ENCODE measurements around the gene OR2T2.
"Not testable (repeated sequence)": the region's sequence is repeated elsewhere in the genome, so short reads cannot be mapped to it uniquely, and the experiment has no call there.

The OR2T2 gene

GRCh38 chr1:248450466-248451145 is 5.2 kb downstream of the OR2T2 start:
- DNase-seq (ENCODE audit: low read depth), result not testable (repeated sequence)

GRCh38 chr1:248453619-248454018 is 8.2 kb downstream of the OR2T2 start:
- DNase-seq (ENCODE audit: low read depth), result not testable (repeated sequence)

- DNase-seq (ENCODE audit: low read depth), result not testable (repeated sequence)
Observed at GRCh38 chr1:248455045-248455444, 9.6 kb downstream of the OR2T2 start.

GRCh38 chr1:248456635-248457034 is 11.2 kb downstream of the OR2T2 start:
- DNase-seq (ENCODE audit: low read depth), result not testable (repeated sequence)

- DNase-seq (ENCODE audit: low read depth), result not testable (repeated sequence)
Observed at GRCh38 chr1:248459117-248459516, 13.7 kb downstream of the OR2T2 start.

- DNase-seq (ENCODE audit: low read depth), result no peak
Observed at GRCh38 chr1:248471154-248471553, 25.7 kb downstream of the OR2T2 start.

GRCh38 chr1:248472111-248472510 is 26.7 kb downstream of the OR2T2 start:
- not testable (repeated sequence) for DNase-seq (ENCODE audit: low read depth)

GRCh38 chr1:248473051-248473450 is 27.6 kb downstream of the OR2T2 start, which contains the start of gene OR2T3:
Gene OR2T3 (plus strand): TSS chr1:248473351. CDS start chr1:248473351, 0 bp downstream.
- not testable (repeated sequence) for DNase-seq (ENCODE audit: low read depth)

GRCh38 chr1:248475660-248476059 is 30.2 kb downstream of the OR2T2 start:
- not testable (repeated sequence) for DNase-seq (ENCODE audit: low read depth)

- not testable (repeated sequence) for DNase-seq (ENCODE audit: low read depth)
Observed at GRCh38 chr1:248481686-248482579, 36.5 kb downstream of the OR2T2 start.

- not testable (repeated sequence) for DNase-seq (ENCODE audit: low read depth)
Observed at GRCh38 chr1:248488289-248488688, 42.9 kb downstream of the OR2T2 start, which contains the start of gene OR2T5. Gene OR2T5 (plus strand): TSS chr1:248488589. CDS start chr1:248488589, 0 bp downstream.

- DNase-seq (ENCODE audit: low read depth), result not testable (repeated sequence)
Observed at GRCh38 chr1:248496661-248497060, 51.2 kb downstream of the OR2T2 start.

GRCh38 chr1:248500305-248501035 is 55.0 kb downstream of the OR2T2 start:
- DNase-seq (ENCODE audit: low read depth), result not testable (repeated sequence)

All from stimulated activated CD8-positive, alpha-beta memory T cell treated with anti-CD3 and anti-CD28 coated beads, Interleukin-12 subunit alpha, Interleukin-12 subunit beta, amount 100 ng/mL, for 4 hours (primary cell).